ENCODE results near the gene EPB41L4A. TPM values are rescaled to one million over a fixed set of nuclear protein-coding genes. Genes with fewer than 3 reads are reported as not detected.
"Not testable (repeated sequence)": the region's sequence is repeated elsewhere in the genome, so short reads cannot be mapped to it uniquely, and the experiment has no call there.

Gene EPB41L4A, protein sequence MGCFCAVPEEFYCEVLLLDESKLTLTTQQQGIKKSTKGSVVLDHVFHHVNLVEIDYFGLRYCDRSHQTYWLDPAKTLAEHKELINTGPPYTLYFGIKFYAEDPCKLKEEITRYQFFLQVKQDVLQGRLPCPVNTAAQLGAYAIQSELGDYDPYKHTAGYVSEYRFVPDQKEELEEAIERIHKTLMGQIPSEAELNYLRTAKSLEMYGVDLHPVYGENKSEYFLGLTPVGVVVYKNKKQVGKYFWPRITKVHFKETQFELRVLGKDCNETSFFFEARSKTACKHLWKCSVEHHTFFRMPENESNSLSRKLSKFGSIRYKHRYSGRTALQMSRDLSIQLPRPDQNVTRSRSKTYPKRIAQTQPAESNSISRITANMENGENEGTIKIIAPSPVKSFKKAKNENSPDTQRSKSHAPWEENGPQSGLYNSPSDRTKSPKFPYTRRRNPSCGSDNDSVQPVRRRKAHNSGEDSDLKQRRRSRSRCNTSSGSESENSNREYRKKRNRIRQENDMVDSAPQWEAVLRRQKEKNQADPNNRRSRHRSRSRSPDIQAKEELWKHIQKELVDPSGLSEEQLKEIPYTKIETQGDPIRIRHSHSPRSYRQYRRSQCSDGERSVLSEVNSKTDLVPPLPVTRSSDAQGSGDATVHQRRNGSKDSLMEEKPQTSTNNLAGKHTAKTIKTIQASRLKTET
- total RNA-seq: not detected in 2 replicates

DNA sequence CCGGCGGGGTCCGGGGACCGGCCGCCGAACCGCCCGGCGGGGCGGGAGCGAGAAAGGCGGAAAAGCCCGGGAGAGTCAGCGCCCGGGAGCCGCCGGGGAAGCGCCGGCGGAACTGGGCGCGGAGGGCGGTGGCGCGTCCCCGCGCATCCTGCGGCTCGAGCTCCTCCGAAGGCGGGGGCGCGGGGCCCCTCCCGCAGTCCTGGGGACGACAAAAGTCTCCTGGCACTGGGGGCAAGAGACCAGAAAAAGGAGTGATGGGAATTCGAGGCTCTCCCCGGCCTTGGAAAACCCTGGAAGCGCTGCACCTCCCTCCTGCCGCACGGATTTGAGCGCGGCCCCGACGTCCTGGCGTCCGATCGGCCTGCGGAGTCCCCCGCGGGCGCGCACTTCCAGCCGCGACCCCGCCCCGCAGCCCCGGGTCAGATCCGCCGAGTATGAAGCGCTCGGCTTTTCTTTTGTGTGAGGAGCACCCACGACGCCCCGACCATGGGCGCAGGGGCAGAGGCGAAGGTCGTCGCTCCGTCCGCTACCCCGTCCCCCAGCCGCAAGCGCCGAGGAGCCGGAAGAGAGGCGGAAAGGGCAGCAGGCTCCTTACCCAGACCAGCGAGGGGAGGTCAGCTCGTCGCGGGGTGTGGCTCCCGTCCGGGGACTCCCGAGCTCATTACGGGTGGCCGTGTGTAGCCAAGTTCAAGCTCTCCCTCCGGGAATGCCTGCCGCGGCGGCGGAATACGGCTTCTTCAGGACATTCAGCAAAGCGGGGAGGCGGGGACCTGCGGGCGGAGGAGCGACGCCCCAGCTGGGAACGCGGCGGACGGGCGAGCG, at the start of gene EPB41L4A:
Gene EPB41L4A, minus strand, starts transcription at position 114 of the 822 bp plus-strand sequence. CDS start 238 bp downstream, outside the sequence.
- intact Hi-C loops (cut with micrococcal nuclease): loop anchor here (2.0 kb wide), 1 partner anchor 317 kb away; the partner anchor contains the start of gene APC
- DNase-seq (ENCODE audit: low spot score): no peak
- no peaks in the 10 kb centered on the region for H3K9me3 Mint-ChIP-seq
- peaks cover 1% of the 10 kb centered on the region for H3K36me3 Mint-ChIP-seq (ENCODE audit: low read depth)
- H3K4me1 Mint-ChIP-seq (ENCODE audit: low read depth): peaks cover 10% of the 10 kb centered on the region
- H3K27me3 Mint-ChIP-seq (ENCODE audit: insufficient read depth): peaks cover 67% of the 10 kb centered on the region
- peak within 1 kb of the TSS; percentile 1 for H3K27ac Mint-ChIP-seq
- H3K4me3 Mint-ChIP-seq: peak within 1 kb of the TSS; percentile 81

DNA sequence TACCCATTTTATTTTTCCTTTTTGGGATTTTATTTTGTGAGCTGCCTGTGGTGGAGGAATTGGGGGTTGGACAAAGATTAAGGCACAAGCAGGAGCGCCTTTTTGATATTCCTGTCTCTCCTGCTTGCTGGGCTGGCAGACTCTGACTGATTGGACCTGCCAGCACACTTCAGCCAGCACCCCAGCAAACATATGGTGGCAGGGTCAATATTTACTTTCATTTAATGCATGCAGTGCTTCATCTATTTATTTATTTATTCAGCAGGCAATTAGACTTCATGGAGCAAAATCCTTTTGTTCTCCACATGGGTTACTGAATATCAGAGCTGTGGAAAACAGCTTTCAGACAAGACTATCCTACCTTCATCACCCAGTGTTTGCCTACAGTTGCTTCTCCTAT, 48.4 kb upstream of the EPB41L4A start:
- no peaks in the 10 kb centered on the region for H3K9me3 Mint-ChIP-seq
- no peaks in the 10 kb centered on the region for H3K36me3 Mint-ChIP-seq (ENCODE audit: low read depth)
- H3K27ac Mint-ChIP-seq: no peak overlapping the region
- no peak overlapping the region for H3K4me3 Mint-ChIP-seq
- intact Hi-C loops (cut with micrococcal nuclease): no loop called here
- peaks cover 8% of the 10 kb centered on the region for H3K27me3 Mint-ChIP-seq (ENCODE audit: insufficient read depth)
- DNase-seq (ENCODE audit: low spot score): no peak
- no peaks in the 10 kb centered on the region for H3K4me1 Mint-ChIP-seq (ENCODE audit: low read depth)

DNA sequence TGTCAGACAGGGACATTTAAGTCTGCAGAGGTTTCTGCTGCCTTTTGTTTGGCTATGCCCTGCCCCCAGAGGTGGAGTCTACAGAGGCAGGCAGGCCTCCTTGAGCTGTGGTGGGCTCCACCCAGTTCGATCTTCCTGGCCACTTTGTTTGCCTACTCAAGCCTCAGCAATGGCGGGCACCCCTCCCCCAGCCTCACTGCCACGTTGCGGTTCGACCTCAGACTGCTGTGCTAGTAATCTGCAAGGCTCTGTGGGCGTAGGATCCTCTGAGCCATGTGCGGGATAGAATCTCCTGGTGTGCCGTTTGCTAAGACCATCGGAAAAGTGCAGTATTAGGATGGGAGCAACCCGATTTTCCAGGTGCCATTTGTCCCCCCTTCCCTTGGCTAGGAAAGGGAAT, 47.2 kb upstream of the EPB41L4A start:
- H3K36me3 Mint-ChIP-seq (ENCODE audit: low read depth); H3K4me3 Mint-ChIP-seq; H3K27ac Mint-ChIP-seq; DNase-seq (ENCODE audit: low spot score); H3K9me3 Mint-ChIP-seq; H3K4me1 Mint-ChIP-seq (ENCODE audit: low read depth); H3K27me3 Mint-ChIP-seq (ENCODE audit: insufficient read depth); intact Hi-C loops (cut with micrococcal nuclease): not testable (repeated sequence)

DNA sequence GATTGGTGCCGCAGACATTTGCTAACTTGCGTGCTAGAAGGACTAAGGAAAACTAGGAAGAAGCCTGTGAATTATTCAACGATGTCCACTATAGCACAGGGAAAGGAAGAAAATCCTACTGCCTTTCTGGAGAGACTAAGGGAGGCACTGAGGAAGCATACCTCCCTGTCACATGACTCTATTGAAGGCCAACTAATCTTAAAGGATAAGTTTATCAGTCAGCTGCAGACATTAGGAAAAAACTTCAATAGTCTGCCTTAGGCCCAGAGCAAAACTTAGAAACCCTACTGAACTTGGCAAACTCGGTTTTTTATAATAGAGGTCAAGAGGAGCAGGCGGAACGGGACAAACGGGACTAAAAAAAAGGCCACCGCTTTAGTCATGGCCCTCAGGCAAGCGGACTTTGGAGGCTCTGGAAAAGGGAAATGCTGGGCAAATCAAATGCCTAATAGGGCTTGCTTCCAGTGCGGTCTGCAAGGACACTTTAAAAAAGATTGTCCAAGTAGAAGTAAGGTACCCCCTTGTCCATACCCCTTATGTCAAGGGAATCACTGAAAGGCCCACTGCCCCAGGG, 28.2 kb upstream of the EPB41L4A start:
- intact Hi-C loops (cut with micrococcal nuclease); H3K27me3 Mint-ChIP-seq (ENCODE audit: insufficient read depth); H3K27ac Mint-ChIP-seq; H3K36me3 Mint-ChIP-seq (ENCODE audit: low read depth); H3K4me1 Mint-ChIP-seq (ENCODE audit: low read depth); H3K9me3 Mint-ChIP-seq; H3K4me3 Mint-ChIP-seq; DNase-seq (ENCODE audit: low spot score): not testable (repeated sequence)

DNA sequence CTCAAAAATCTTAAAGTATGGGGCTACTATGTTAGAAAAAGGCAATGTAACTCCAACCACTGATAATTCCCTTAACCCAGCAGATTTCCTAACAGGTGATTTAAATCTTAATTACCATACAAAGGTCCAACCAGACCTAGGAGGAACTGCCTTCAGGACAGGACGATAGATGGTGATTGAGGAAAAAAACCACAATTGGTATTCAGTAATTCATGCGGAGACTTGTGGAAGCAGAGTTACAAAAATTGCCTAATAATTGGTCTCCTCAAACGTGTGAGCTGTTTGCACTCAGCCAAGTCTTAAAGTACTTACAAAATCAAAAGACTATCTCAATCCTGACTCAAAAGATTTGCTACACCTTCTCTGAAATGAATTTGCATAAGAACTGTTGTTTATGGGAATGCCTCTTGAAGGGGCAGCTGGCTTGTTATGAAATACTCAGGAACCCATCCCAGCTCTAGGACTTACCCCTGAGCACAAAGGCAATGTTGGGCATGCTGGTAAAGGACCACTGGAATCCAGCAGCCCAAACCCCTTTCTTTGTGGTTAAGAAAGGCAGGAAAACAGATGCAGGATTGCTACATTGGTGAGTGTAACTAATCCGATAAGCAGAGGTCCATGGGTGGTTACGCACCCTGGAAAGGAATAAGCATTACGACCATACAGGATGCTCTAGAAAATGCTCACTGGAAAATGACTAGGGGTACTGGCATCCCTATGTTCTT, 26.7 kb upstream of the EPB41L4A start:
- H3K36me3 Mint-ChIP-seq (ENCODE audit: low read depth): no peaks in the 10 kb centered on the region
- H3K4me1 Mint-ChIP-seq (ENCODE audit: low read depth): no peaks in the 10 kb centered on the region
- H3K9me3 Mint-ChIP-seq: no peaks in the 10 kb centered on the region
- H3K27me3 Mint-ChIP-seq (ENCODE audit: insufficient read depth): no peaks in the 10 kb centered on the region
- intact Hi-C loops (cut with micrococcal nuclease): no loop called here
- H3K27ac Mint-ChIP-seq: no peak overlapping the region
- no peak overlapping the region for H3K4me3 Mint-ChIP-seq
- no peak for DNase-seq (ENCODE audit: low spot score)

DNA sequence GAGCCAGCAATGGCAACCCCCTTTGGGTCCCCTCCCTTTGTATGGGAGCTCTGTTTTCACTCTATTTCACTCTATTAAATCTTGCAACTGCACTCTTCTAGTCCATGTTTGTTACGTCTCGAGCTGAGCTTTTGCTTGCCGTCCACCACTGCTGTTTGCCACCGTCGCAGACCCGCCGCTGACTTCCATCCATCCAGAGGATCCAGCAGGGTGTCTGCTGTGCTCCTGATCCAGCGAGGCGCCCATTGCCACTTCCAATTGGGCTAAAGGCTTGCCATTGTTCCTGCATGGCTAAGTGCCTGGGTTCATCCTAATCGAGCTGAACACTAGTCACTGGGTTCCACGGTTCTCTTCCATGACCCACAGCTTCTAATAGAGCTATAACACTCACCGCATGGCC, 24.9 kb upstream of the EPB41L4A start:
- H3K27ac Mint-ChIP-seq; H3K36me3 Mint-ChIP-seq (ENCODE audit: low read depth); intact Hi-C loops (cut with micrococcal nuclease); H3K4me1 Mint-ChIP-seq (ENCODE audit: low read depth); H3K27me3 Mint-ChIP-seq (ENCODE audit: insufficient read depth); H3K4me3 Mint-ChIP-seq; DNase-seq (ENCODE audit: low spot score); H3K9me3 Mint-ChIP-seq: not testable (repeated sequence)

DNA sequence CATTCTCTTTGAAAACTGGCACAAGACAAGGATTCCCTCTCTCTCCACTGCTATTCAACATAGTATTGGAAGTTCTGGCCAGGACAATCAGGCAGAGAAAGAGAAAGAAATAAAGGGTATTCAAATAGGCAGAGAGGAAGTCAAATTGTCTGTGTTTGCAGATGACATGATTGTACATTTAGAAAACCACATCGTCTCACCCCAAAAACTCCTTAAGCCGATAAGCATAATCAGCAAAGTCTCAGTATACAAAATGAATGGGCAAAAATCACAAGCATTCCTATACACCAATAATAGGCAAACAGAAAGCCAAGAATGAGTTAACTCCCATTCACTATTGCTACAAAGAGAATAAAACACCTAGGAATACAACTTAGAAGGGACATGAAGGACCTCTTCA, 21.0 kb upstream of the EPB41L4A start:
- peaks cover 4% of the 10 kb centered on the region for H3K27me3 Mint-ChIP-seq (ENCODE audit: insufficient read depth)

DNA sequence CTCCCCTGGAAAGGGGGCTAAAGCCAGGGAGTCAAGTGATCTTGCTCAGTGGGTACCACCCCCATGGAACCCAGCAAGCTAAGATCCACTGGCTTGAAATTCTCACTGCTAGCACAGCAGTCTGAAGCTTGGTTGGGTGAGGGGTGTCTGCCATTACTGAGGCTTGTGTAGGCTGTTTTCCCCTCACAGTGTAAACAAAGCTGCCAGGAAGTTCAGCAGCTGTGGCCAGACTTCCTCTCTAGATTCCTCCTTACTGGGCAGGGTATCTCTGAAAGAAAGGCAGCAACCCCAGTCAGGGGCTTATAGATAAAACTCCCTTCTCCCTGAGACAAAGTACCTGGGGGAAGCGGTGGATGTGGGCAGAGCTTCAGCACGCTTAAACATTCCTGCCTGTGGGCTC, 17.1 kb upstream of the EPB41L4A start:
- Mint-ChIP-seq H3K4me3 (no peak overlapping the region), H3K36me3 (ENCODE audit: low read depth) (no peaks in the 10 kb centered on the region), H3K27me3 (ENCODE audit: insufficient read depth) (peaks cover 4% of the 10 kb centered on the region), H3K4me1 (ENCODE audit: low read depth) (no peaks in the 10 kb centered on the region), H3K9me3 (peaks cover 5% of the 10 kb centered on the region), H3K27ac (no peak overlapping the region)
- intact Hi-C loops (cut with micrococcal nuclease): no loop called here
- no peak for DNase-seq (ENCODE audit: low spot score)

More for the DNA sequence above, 21.0 kb upstream of the EPB41L4A start:
- Mint-ChIP-seq H3K4me3 (no peak overlapping the region), H3K36me3 (ENCODE audit: low read depth) (no peaks in the 10 kb centered on the region), H3K4me1 (ENCODE audit: low read depth) (no peaks in the 10 kb centered on the region), H3K9me3 (peaks cover 5% of the 10 kb centered on the region), H3K27ac (no peak overlapping the region)
- DNase-seq (ENCODE audit: low spot score): no peak
- intact Hi-C loops (cut with micrococcal nuclease): no loop called here

DNA sequence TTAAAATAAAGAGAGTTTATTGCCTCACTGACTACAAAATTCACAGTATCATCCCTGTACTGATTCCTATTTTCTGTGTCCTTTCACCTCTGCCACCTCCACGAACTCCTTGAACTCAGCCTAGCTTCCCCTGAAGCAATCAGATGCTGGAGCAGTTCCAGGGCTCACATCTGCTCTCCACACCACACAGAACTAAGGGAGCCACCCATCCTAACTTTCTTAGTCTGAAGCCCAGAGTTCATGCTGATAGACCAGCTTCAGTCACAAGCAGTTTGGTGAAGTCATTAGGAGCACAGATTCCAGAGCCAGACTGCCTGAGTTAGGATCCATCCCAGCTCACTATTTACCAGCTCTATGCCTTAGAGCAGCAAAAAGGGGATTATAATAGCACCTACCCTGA, 15.6 kb upstream of the EPB41L4A start:
- Mint-ChIP-seq H3K4me3 (no peak overlapping the region), H3K9me3 (peaks cover 5% of the 10 kb centered on the region), H3K27ac (no peak overlapping the region), H3K36me3 (ENCODE audit: low read depth) (no peaks in the 10 kb centered on the region), H3K27me3 (ENCODE audit: insufficient read depth) (peaks cover 4% of the 10 kb centered on the region), H3K4me1 (ENCODE audit: low read depth) (no peaks in the 10 kb centered on the region)
- intact Hi-C loops (cut with micrococcal nuclease): no loop called here
- no peak for DNase-seq (ENCODE audit: low spot score)

DNA sequence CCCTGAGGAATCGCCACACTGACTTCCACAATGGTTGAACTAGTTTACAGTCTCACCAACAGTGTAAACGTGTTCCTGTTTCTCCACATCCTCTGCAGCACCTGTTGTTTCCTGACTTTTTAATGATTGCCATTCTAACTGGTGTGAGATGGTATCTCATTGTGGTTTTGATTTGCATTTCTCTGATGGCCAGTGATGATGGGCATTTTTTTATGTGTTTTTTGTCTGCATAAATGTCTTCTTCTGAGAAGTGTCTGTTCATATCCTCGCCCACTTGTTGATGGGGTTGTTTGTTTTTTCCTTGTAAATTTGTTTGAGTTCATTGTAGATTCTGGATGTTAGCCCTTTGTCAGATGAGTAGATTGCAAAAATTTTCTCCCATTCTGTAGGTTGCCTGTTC, 7.1 kb upstream of the EPB41L4A start:
- H3K4me3 Mint-ChIP-seq; DNase-seq (ENCODE audit: low spot score); H3K27ac Mint-ChIP-seq; H3K4me1 Mint-ChIP-seq (ENCODE audit: low read depth); H3K36me3 Mint-ChIP-seq (ENCODE audit: low read depth); H3K9me3 Mint-ChIP-seq; intact Hi-C loops (cut with micrococcal nuclease): not testable (repeated sequence)
- H3K27me3 Mint-ChIP-seq (ENCODE audit: insufficient read depth): peaks cover 24% of the 10 kb centered on the region

DNA sequence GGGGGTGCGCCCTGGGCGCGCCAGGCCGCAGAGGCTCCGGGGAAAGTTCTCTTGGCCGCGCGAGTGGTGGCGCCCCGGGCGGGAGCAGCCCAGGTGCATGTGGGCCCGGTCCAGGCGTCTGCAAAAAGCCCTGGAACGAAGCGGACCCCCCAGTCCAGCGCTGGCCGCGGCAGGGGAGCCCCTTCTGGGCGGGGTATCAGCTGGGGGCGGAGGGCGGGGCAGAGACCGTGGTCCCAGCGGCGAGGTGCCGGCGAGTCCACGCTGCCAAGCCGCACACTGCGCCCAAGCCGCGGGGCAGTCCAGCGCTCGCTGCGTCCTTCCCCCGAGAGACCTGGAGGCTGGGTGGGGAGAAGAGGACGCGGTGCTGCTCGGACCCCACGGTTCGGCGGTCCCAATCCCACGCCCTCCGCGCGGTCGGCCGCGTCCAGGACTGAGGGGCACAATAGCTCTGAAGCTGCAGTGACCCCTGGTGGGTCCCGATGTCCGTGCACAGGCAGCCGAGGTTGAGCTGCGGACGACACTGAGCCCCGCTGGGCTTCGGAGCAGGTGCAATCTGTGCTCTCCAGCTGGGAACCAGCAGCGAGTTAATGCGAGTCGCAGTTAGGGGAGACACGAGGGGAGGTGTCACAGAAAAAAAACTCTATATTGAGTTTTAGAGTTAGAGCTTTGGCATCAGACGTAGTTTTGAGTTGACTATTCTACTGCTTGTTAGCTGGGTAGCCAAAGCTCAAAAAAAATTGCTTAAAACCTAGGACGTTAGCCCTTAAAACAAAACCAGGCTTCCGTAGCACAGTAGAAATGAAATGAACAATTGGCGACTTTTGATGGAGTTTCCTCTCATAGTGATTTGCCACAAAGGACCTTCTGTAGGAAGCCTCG, 1.1 kb upstream of the EPB41L4A start:
- H3K36me3 Mint-ChIP-seq (ENCODE audit: low read depth): peaks cover 1% of the 10 kb centered on the region
- H3K4me3 Mint-ChIP-seq: peak overlapping the region; percentile 24
- no peak overlapping the region for H3K27ac Mint-ChIP-seq
- H3K27me3 Mint-ChIP-seq (ENCODE audit: insufficient read depth): peaks cover 64% of the 10 kb centered on the region
- intact Hi-C loops (cut with micrococcal nuclease): loop anchor here (2.0 kb wide), 2 partner anchors 245 to 317 kb away; partner anchors contain the start of gene APC
- peak; percentile 4 for DNase-seq (ENCODE audit: low spot score)
- H3K9me3 Mint-ChIP-seq: no peaks in the 10 kb centered on the region
- H3K4me1 Mint-ChIP-seq (ENCODE audit: low read depth): peaks cover 10% of the 10 kb centered on the region
